Measurements from ENCODE around the gene PAQR9. TPM values are rescaled to one million over a fixed set of nuclear protein-coding genes. Genes with fewer than 3 reads are reported as not detected.
A peak's percentile ranks its signal among the peaks of the same experiment; 100 is the strongest.

PAQR9 gene
- total and polyA plus RNA-seq, 11 donors = 5.0 to 20.5 (median 13.8) TPM

DNA sequence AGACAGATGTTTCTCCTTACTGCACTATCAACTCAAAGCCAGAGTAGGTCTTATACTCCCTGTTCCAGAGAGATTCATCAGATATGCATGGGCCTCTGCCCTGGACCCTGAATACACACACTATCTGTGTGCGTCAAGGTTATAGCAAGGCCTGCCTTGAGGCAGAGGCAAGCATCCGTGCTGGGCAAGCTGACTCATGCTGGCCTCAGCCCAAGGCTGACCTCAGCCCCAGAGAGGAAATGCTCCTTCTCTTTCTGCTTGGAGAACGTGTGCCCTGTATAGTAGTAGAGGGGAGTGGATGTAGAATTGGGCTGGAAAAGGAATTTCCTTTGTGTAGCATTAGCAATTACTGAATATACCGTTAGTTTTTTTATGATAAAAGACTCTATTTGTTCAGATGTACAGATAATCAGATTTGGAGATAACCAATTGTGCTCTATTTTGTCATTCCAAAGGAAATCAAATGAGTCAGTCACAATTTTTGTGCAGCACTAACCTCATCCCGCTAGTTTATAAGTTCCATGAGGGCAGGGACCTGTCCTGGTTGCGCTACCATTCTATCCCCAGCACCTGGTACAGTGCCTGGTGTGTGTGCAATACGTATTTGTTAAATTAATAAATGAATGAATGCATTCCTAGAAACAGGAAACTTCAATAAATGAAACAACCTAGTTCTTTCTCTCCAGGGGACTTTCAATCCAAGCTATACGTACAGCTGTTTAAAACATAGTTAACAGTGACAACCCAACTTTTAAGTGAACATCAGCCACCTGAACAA is 13.3 kb upstream of the PAQR9 start:
- no peaks in the 10 kb centered on the region for H3K9me3 ChIP-seq
- 39 to 49% (median 43%) methylated on average over 8 of the region's 8 CpGs for WGBS, 4 donors
- intact Hi-C loops (cut with DNase I) = loop anchor here in 1 of 10 donors (10.0 kb wide), 1 partner anchor 122 kb away; no protein-coding TSS in a partner anchor
- H3K4me3 ChIP-seq = no peak overlapping the region
- ATAC-seq (peak; percentile 70 to 90 (median 88)), DNase-seq (peak; percentile 84 to 94 (median 87))
- H3K27ac ChIP-seq = peak overlapping the region in 10 of 12 donors; percentile 13 to 84 (median 58)
- TF ChIP-seq, protein P1, sequence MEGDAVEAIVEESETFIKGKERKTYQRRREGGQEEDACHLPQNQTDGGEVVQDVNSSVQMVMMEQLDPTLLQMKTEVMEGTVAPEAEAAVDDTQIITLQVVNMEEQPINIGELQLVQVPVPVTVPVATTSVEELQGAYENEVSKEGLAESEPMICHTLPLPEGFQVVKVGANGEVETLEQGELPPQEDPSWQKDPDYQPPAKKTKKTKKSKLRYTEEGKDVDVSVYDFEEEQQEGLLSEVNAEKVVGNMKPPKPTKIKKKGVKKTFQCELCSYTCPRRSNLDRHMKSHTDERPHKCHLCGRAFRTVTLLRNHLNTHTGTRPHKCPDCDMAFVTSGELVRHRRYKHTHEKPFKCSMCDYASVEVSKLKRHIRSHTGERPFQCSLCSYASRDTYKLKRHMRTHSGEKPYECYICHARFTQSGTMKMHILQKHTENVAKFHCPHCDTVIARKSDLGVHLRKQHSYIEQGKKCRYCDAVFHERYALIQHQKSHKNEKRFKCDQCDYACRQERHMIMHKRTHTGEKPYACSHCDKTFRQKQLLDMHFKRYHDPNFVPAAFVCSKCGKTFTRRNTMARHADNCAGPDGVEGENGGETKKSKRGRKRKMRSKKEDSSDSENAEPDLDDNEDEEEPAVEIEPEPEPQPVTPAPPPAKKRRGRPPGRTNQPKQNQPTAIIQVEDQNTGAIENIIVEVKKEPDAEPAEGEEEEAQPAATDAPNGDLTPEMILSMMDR (IDR thresholded peaks at IDR 0.05) = no peak
- no peak for TF ChIP-seq POLR2A (IDR thresholded peaks at IDR 0.05)
- H3K27me3 ChIP-seq = no peaks in the 10 kb centered on the region
- no peaks in the 10 kb centered on the region for H3K36me3 ChIP-seq
- peaks cover 0 to 43% (median 17%) of the 10 kb centered on the region in 12 donors for H3K4me1 ChIP-seq

DNA sequence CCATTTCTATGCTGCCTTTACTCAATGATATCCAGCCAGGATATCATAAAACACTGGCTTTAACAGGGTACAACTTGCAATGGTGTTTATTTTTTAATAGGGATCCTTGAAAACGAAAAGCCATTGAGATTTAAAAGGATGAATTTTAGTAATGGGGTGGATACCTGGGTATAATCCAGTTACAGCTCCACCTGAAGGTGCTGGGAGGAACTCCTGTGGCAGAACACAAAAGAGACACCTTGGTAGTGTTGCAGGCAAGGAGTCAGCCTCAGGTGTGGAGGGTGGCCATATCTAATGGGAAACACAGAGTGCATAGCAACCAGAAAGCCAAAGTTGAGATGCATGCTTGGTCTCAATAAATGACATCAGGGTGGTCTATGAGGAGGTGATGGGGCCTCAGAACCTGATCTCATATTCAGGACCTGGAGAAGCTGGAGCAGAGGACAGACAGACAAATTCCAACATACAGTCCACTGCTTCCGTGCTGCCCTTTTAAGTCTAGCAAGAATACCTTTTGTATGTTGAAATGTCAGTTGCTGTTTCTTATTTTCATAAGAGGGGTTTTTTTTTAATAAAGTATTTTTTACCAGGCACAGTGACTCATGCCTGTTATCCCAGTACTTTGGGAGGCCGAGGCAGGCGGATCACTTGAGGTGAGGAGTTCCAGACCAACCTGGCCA is 12.0 kb upstream of the PAQR9 start:
- no peak for ATAC-seq
- Histone ChIP-seq H3K9me3 (no peaks in the 10 kb centered on the region), H3K36me3 (no peaks in the 10 kb centered on the region), H3K27me3 (no peaks in the 10 kb centered on the region), H3K27ac (peak overlapping the region in 7 of 12 donors; percentile 31 to 84 (median 79)), H3K4me1 (peaks cover 0 to 44% (median 13%) of the 10 kb centered on the region in 12 donors), H3K4me3 (no peak overlapping the region)
- WGBS, 4 donors = 86 to 91% (median 89%) methylated on average over 4 of the region's 4 CpGs
- intact Hi-C loops (cut with DNase I) = loop anchor here in 1 of 10 donors (10.0 kb wide), 1 partner anchor 121 kb away; no protein-coding TSS in a partner anchor
- DNase-seq = no peak
- TF ChIP-seq, protein P1 (IDR thresholded peaks at IDR 0.05) = peak in 2 of 12 donors; percentile 7 to 9
- TF ChIP-seq POLR2A (IDR thresholded peaks at IDR 0.05) = no peak

DNA sequence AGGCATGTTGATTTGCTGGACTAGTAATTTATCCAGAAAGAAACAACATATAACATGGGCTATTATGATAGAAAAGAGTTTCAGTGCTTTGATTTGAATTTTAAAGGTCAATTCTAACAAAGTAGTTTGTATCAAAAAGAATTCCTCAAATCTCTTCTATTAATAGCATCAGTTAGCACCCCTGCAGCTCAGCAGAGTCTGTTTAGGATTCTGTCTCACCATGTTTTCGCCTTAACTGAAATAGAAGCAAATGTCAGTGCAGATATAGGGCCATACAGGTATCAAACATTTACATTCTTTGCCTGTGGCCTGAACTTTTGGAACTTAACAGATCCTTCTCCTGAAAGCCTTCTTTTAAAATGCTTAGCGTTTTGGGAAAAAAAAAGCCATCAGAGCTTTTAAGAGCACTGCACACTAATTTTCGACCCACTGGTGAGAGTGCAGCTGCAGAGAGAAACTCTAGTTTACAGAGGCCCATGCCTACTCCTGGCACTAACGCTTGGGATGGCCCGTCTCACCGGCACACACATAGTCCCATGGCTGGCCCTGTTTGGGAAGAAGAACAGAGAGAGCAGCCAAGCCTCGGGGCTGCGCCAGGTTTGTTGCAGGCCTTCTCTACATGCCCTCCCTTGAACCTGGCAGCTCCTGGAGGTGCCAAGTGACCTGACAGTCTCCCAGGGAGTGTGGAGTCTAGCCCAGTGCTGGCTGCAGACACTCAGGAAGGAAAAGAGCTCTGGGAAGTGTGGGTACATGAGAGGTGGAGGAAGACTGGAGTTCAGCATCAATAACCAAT is 9.9 kb upstream of the PAQR9 start:
- TF ChIP-seq POLR2A (IDR thresholded peaks at IDR 0.05) = no peak
- TF ChIP-seq, protein P1 (IDR thresholded peaks at IDR 0.05) = no peak
- ATAC-seq (peak; percentile 91 to 95 (median 92)), DNase-seq (peak; percentile 76 to 92 (median 79))
- Histone ChIP-seq H3K4me1 (peaks cover 0 to 44% (median 13%) of the 10 kb centered on the region in 12 donors), H3K9me3 (no peaks in the 10 kb centered on the region), H3K36me3 (no peaks in the 10 kb centered on the region), H3K4me3 (no peak overlapping the region), H3K27me3 (no peaks in the 10 kb centered on the region), H3K27ac (peak overlapping the region; percentile 2 to 92 (median 74))
- intact Hi-C loops (cut with DNase I) = loop anchor here in 1 of 10 donors (10.0 kb wide), 1 partner anchor 119 kb away; no protein-coding TSS in a partner anchor
- WGBS, 4 donors = 45 to 61% (median 50%) methylated on average over 8 of the region's 8 CpGs

All from heart left ventricle (tissue), 16 donors.